GM10847 (cell line): ENCODE measurements around the gene CTNND1.

Source experiments
- POLR2A ChIP-seq: IDR thresholded peaks from 2 replicates; pipeline ENCODE4 v1.6.1; 2011; ENCODE audit not compliant: insufficient read length; ENCODE audit errors: extremely low read depth

CTNND1 gene

DNA sequence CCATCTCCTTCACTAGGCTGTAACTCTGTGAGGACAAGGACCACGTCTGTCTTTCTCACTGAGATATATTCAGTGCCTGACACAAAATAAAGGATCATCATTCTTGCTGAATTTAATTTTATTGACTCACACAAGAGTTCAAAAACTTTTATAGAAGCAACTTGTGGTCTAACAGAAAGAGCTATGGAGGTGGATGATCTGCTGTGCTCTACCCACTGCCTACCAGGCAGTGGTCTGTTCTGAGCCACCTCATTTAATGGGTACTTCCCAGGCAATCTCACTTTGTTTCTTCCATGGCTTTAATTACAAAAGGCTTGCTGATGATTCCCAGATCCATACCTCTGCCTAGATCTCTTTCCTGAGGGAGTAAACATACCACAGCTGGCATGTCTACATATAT is 14.7 kb upstream of the CTNND1 start:
- no peak for TF ChIP-seq POLR2A

DNA sequence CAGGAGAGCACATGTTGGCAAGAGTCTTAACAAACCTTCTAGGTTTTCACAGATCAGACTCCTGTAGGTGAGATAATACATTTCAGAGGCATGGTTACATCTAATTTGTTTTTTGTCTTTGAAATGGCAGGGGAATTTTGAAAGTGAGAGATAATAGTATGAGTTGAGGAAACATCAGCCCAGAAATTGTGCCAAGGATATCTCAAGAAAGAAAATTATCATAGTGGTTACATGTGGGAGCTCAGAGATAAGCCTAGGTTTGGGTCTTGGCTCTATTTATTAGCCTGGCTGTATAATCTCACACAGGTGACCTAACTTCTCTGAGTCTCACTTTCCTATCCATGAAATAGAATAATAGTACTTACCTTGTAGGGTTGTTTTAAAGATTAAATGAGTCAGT is 10.4 kb upstream of the CTNND1 start:
- no peak for TF ChIP-seq POLR2A

DNA sequence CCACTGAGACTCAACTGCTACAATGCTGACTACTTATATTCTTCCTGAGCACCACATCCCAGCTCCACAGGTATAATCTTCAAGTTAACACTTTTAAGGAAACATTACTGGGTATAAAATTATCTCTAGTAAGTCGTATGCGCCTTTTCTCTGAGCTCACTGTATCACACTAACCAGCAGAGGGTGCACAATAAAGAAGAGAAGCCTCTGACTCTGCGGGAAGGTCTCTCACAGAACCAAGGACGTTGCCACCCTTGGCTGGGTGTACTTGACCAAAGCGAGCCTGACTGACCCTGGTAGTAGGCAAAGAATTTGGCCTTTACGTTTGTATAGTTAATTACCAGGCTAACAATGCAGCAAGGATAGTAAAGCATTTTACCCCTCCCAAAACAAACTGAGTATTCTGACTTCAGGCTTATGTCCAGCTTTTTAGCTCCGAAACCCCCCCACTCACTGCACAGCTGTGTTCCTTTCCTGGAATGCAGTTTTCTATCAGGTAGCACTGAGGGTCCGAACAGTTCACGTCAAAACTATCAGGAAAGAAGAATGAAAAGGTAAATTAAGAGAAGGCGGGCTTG is 9.8 kb upstream of the CTNND1 start, which contains the start of gene BTBD18:
BTBD18 (minus strand) TSS at position 144 of the 578 bp plus-strand sequence. CDS start 631 bp downstream, outside the sequence.
- no peak for TF ChIP-seq POLR2A

GRCh38 chr11:57752954-57753353 is 8.6 kb upstream of the CTNND1 start:
- no peak for TF ChIP-seq POLR2A

- no peak for TF ChIP-seq POLR2A
Measured at GRCh38 chr11:57758174-57758573, 3.4 kb upstream of the CTNND1 start.

- TF ChIP-seq POLR2A: no peak
Measured at GRCh38 chr11:57762235-57762861, 746 bp downstream of the CTNND1 start.

GRCh38 chr11:57763568-57763967 is 2.0 kb downstream of the CTNND1 start:
- no peak for TF ChIP-seq POLR2A

- TF ChIP-seq POLR2A: no peak
Measured at GRCh38 chr11:57764021-57764420, 2.4 kb downstream of the CTNND1 start.

DNA sequence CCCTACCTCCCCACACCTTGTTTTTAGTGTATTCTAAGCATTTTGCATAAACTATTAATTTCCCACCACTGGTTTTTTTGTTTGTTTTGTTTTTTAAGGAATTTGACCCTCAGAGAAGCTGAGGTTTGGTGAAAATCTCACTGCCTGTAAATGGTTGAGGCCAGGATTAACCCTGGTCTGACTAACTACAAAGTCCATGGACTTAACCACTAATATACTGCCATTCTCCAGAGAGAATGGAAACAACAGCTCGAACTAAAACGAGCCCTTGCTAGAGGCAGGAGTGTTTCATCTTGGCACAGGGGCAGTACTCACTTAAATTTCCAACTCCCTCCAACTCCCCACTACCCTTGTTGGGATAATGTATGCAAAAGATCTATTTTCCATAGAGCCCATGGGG is 3.0 kb downstream of the CTNND1 start:
- no peak for TF ChIP-seq POLR2A

- TF ChIP-seq POLR2A: no peak
Measured at GRCh38 chr11:57764972-57765371, 3.4 kb downstream of the CTNND1 start.

DNA sequence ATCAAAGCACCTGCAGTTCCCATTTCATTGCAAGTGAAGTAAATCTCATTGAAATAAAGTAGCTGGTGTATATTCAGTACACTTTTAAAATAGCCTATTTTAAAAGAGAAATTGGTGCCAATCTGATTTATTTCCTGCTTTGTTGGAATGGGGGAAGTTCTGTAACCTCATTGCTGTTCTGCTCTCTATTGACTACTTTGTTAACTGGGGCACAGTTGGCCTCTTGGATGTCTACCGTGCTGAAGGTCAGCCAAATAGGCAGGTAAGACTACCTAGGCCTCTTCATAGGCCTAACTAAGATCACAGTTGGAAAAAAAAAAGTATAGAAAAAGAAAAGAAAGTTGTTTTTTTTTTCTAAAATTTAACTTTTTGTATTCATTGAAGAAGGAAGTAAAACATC is 9.2 kb downstream of the CTNND1 start:
- TF ChIP-seq POLR2A: no peak

DNA sequence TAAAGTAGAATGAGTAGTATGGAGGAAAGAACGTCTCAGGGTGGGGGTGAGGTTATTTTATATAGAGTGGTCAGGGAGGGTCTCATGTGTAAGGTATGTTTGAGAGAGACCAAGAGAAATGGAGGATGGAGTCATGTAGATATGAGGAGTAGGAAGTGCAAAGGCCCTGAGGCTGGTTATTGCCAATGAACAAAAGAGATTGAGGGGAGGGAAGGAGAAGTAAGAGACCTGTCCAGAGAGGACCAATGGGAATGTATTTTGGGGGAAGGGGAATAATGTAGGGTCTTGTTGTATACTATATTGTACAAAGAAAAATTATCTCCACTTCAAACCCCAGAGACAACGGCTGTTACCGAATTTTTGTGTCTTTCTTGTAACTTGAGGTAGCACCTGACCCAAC is 9.8 kb downstream of the CTNND1 start:
- TF ChIP-seq POLR2A: no peak

GRCh38 chr11:57772562-57772961 is 11.0 kb downstream of the CTNND1 start:
- TF ChIP-seq POLR2A: no peak

DNA sequence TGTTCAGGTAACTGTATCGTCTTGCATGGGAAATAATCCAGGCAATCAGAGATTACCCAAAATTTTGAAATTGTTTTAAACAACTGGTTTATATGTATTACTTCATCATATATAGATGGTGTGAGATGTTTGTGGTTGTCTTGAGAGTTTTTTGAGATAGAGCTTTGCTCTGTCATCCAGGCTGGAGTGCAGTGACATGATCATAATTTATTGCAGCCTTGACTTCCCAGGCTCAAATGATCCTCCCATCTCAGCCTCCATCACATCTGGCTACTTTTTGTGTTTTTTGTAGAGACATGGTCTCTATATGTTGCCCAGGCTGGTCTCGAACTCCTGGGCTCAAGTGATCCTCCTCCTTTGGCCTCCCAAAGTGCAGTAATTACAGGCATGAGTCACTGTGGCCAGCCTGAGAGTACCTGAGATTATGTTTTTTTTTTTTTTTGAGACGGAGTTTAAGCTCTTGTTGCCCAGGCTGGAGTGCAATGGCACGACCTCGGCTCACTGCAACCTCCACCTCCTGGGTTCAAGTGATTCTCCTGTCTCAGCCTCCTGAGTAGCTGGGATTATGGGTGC is 11.5 kb downstream of the CTNND1 start:
- TF ChIP-seq POLR2A: no peak

DNA sequence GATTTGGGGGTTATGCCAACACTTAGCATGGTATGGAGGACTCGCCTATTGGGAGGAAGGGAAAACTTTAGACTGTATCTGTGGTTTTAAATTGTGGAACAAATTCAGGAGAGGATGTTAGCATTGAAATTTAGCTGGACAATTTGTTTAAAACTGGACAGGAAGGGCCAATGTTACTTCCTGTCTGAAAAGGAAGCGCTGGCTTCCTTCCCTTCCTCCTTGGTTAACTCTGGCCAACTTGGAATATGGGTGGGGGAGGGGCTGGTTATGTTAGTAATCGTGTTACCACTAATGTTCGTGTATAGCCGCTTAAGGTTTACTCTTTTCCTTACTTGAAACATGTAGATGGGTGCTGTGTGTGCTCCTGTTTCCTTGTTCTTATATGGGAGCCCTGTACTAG is 13.9 kb downstream of the CTNND1 start:
- no peak for TF ChIP-seq POLR2A

- TF ChIP-seq POLR2A: no peak
Measured at GRCh38 chr11:57776031-57776521, 14.5 kb downstream of the CTNND1 start.
